Placental pericyte (primary cell): ENCODE results near the gene OR6M1. TPM values are rescaled to one million over a fixed set of nuclear protein-coding genes. Genes with fewer than 3 reads are reported as not detected.

Experiments used
- small RNA-seq: library from RNA; depleted of rRNA; stranded (forward); fragments of <200 nt; gene quantifications from one replicate; pipeline ENCODE3, GENCODE V24; 2012; ENCODE audit warnings: low replicate concordance
- total RNA-seq: library from RNA; depleted of rRNA; stranded (reverse); fragments of >200 nt; gene quantifications from 2 replicates; pipeline ENCODE4 v1.2.3, GENCODE V29; 2012

OR6M1 gene
- not detected in 2 replicates for total RNA-seq

GRCh38 chr11:123806249-123806648 is at the start of gene OR6M1:
Gene OR6M1, minus strand, starts transcription at chr11:123806349. Its CDS starts 0 bp downstream, at chr11:123806349.

Small RNA genes lying within 50 kb of the gene (small RNA-seq; reads per million reads assigned to genes)
- gene RNU1-21P: 0.75 reads per million, percentile 33 among the genes with 10 or more reads in this experiment

Other genes starting within 250 kb of the OR6M1 start
- gene SCN3B, start 151.7 kb downstream of the OR6M1 start, total RNA-seq: 0.22 TPM in 1 of 2 replicates, not detected in the other
- 7.0 and 7.6 TPM in 2 replicates for gene ZNF202, start 64.7 kb downstream of the OR6M1 start, total RNA-seq
- not detected in 2 replicates for gene OR6X1, start 51.8 kb downstream of the OR6M1 start, total RNA-seq
- not detected in 2 replicates for gene TMEM225, start 79.3 kb upstream of the OR6M1 start, total RNA-seq
- gene OR8D4, start 95.8 kb upstream of the OR6M1 start, total RNA-seq: not detected in 2 replicates
- gene OR4D5, start 133.3 kb upstream of the OR6M1 start, total RNA-seq: not detected in 2 replicates
- not detected in 2 replicates for gene OR6T1, start 137.5 kb upstream of the OR6M1 start, total RNA-seq
- gene OR10S1, start 171.4 kb upstream of the OR6M1 start, total RNA-seq: not detected in 2 replicates
- gene OR10G6, start 188.8 kb upstream of the OR6M1 start, total RNA-seq: not detected in 2 replicates
- gene OR10G4, start 206.6 kb upstream of the OR6M1 start, total RNA-seq: not detected in 2 replicates
- not detected in 2 replicates for gene OR10G9, start 216.7 kb upstream of the OR6M1 start, total RNA-seq
- not detected in 2 replicates for gene OR10G8, start 220.4 kb upstream of the OR6M1 start, total RNA-seq
- not detected in 2 replicates for gene OR10G7, start 235.0 kb upstream of the OR6M1 start, total RNA-seq